Omental fat pad (tissue), 4 donors: ENCODE measurements around the gene RGS6. TPM values are rescaled to one million over a fixed set of nuclear protein-coding genes. Genes with fewer than 3 reads are reported as not detected.
A peak's percentile ranks its signal among the peaks of the same experiment; 100 is the strongest.

ENCODE experiments used
- ATAC-seq: fragments of 150-250 bp; one replicate; pipeline ENCODE4 v1.9.1; 2016; ENCODE audit warnings: mild to moderate bottlenecking, moderate library complexity; ENCODE audit not compliant: low FRiP score
- DNase-seq: peaks from one replicate; pipeline ENCODE4 v3.0.0-alpha.2; 2019; ENCODE audit warnings: low spot score
- CTCF ChIP-seq, 3 donors: fragments of 450-650 bp; IDR thresholded peaks; one replicate each; pipeline ENCODE4 v1.5.1; 2016 to 2017; ENCODE audit warnings: antibody characterized with exemption in 3 of 3, mild to moderate bottlenecking in 3 of 3, moderate library complexity in 2 of 3
- total RNA-seq, 4 donors: library from RNA; depleted of rRNA; stranded (reverse); fragments of >200 nt; gene quantifications; one replicate each; pipeline ENCODE4 v1.1.0, GENCODE V29; 2016

Gene RGS6
- total RNA-seq, 4 donors from 2014 or later = 5.2 to 27.3 (median 6.9) TPM

DNA sequence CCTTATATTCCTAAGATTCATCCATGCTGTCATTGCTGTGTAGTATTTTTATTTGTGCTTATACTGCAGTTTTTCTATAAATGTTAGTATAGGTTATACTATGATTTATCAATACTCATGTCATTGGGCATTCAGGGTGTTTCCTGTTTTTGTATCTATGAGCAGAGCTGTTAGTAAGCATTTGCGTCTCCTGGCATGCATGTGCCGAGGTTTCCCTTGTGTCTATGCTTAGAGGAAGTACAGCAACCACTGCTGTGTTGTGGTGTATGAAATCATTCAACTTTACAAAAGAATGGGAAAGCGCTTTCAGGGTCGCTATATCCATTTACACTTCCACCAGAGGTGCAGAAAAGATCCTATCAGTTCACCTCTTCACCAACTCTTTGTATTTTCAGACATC, 122.7 kb downstream of the RGS6 start:
- ATAC-seq (no peak), DNase-seq (no peak)

GRCh38 chr14:72057701-72058285, 125.6 kb downstream of the RGS6 start:
- ATAC-seq (no peak), DNase-seq (no peak)
- TF ChIP-seq CTCF (IDR thresholded peaks at IDR 0.05) = no peak

More for the DNA sequence above, 122.7 kb downstream of the RGS6 start:
- no peak for TF ChIP-seq CTCF (IDR thresholded peaks at IDR 0.05)

DNA sequence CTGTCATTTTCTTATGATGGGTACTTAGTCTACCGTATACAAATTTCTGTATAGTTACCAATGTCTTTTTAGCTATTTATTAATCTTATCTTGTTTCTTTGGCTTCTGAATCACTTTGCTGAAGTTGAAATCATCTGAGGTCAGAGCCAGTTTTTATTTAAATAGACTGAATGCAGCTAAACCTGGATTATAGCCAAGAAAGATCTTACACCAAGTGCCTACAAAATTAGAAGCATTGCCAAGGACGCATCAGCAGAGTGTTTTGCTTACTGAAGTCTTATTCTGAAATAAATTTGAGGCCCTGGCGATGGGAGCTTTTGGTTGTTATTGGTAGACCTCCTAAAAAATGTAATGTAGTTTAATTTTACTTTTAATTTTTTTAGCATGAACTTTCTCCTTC, 128.2 kb downstream of the RGS6 start:
- DNase-seq = no peak
- TF ChIP-seq CTCF (IDR thresholded peaks at IDR 0.05) = no peak
- no peak for ATAC-seq

DNA sequence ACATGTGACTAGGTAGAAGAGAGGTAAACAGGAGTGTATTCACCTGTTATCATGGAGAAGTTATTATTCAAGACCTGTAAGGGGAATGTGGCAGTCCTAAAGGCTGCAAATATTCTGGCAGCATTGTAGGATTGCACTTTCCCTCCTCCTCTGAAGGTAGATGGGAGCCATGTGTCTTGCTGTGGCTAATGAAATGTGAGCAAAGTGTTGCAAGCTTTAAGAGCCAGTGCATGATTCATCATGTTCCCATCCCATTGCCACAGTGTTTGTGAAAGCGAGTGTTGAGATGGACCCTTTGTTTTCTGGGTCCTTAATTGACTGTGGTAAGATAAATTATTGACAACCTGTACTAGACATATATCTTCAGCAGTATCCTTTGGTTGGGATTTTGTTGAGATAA, 128.7 kb downstream of the RGS6 start:
- DNase-seq = no peak
- no peak for ATAC-seq
- no peak for TF ChIP-seq CTCF (IDR thresholded peaks at IDR 0.05)

GRCh38 chr14:72061718-72062117, 129.5 kb downstream of the RGS6 start:
- ATAC-seq (no peak), DNase-seq (no peak)
- TF ChIP-seq CTCF (IDR thresholded peaks at IDR 0.05) = no peak

DNA sequence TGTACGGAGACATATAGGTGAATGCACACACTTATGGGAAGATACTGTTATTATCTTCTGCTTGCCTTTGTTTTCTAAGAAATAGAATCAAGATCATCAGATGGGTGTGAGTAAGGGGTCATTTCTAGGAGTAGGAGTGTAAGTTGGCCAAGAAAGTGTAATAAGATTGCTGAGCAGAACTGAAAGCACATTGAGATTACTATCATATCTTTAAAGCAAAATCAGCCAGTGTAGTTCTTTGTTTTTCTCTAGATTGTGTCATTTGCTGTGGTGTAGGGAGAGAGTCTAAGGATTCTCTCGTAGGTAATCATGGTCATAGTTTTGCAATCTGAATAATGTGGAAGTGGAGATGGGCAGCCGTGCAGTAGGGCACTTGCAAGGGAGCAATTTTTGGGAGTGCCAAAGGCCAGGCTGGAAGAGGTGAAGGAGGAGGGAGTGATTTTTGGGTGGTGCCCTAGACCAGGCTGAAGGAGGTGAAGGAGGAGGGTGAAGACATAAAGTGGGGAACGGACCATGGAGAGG, 131.6 kb downstream of the RGS6 start:
- TF ChIP-seq CTCF (IDR thresholded peaks at IDR 0.05) = no peak
- peak; percentile 63 for ATAC-seq

DNA sequence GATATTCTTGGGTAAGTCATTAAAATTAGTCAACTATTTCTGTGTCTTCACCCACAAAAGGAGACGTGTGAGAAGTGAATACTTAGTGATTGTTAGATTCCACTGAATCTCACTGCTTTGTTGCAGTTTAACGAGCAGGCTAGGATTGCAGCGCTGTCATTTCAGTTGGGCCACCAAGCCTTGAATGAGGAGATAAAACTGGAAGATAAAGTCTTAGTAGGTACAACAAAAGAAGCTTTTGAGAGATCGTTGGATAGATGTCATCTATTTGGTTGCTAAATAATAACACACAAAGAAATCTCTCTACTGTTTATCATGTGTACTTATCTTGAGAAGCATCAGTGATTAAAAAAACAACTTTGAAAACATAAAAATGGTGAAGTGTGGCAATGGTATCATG, 132.3 kb downstream of the RGS6 start:
- DNase-seq (no peak), ATAC-seq (no peak)

More for the DNA sequence above, 131.6 kb downstream of the RGS6 start:
- no peak for DNase-seq

More for the DNA sequence above, 132.3 kb downstream of the RGS6 start:
- TF ChIP-seq CTCF (IDR thresholded peaks at IDR 0.05) = no peak
